Calu3 (cell line): ENCODE measurements around the gene OBSCN. TPM values are rescaled to one million over a fixed set of nuclear protein-coding genes. Genes with fewer than 3 reads are reported as not detected.
"Not testable (repeated sequence)": the region's sequence is repeated elsewhere in the genome, so short reads cannot be mapped to it uniquely, and the experiment has no call there.

Experiments
- BruUV-seq: library from RNA; stranded (reverse); fragments of 400-500 nt; replicated peaks from 2 replicates; lab custom pipeline; 2021; lab: Mats Ljungman, UMichigan
- CTCF ChIA-PET: fragments of 300-600 bp; sonication (Branson Sonifier 250); formaldehyde crosslinking; loops from one replicate; lab custom pipeline; 2022; ENCODE audit warnings: antibody characterized with exemption; lab: Charles Lee
- DNase-seq: peaks from one replicate; pipeline ENCODE4 v3.0.0; 2022
- H3K27ac Mint-ChIP-seq: one replicate; pipeline ENCODE4 v1.8.0; 2022; ENCODE audit warnings: mixed read lengths; ENCODE audit not compliant: unreplicated experiment
- H3K27me3 Mint-ChIP-seq: one replicate; pipeline ENCODE4 v1.8.0; 2022; ENCODE audit warnings: mixed read lengths; ENCODE audit not compliant: unreplicated experiment
- H3K36me3 Mint-ChIP-seq: one replicate; pipeline ENCODE4 v1.8.0; 2022; ENCODE audit warnings: mild to moderate bottlenecking, moderate library complexity, mixed read lengths; ENCODE audit not compliant: insufficient read depth, unreplicated experiment
- H3K4me1 Mint-ChIP-seq: one replicate; pipeline ENCODE4 v1.8.0; 2022; ENCODE audit warnings: mild to moderate bottlenecking, low read depth, mixed read lengths; ENCODE audit not compliant: unreplicated experiment
- H3K4me3 Mint-ChIP-seq: one replicate; pipeline ENCODE4 v1.8.0; 2022; ENCODE audit warnings: mild to moderate bottlenecking, low read depth, moderate library complexity, mixed read lengths; ENCODE audit not compliant: unreplicated experiment
- H3K9me3 Mint-ChIP-seq: one replicate; pipeline ENCODE4 v1.8.0; 2022; ENCODE audit warnings: low read depth, mixed read lengths; ENCODE audit not compliant: unreplicated experiment
- intact Hi-C: fragments of 100-400 bp; cut with micrococcal nuclease; formaldehyde crosslinking; loops from one replicate; pipeline ENCODE4 v1.10.0; 2022; ENCODE audit not compliant: unreplicated experiment
- total RNA-seq: library from RNA; stranded (reverse); gene quantifications from 2 replicates; pipeline ENCODE4 v1.2.3, GENCODE V29; 2022
- TF ChIP-seq, protein P1 (sequence below): fragments of 200-600 bp; IDR thresholded peaks from one replicate; pipeline ENCODE4 v1.8.0; 2022; ENCODE audit warnings: antibody characterized with exemption; ENCODE audit not compliant: unreplicated experiment

The OBSCN gene
- total RNA-seq, 1 experiment from 2014 or later = 19.5 TPM

- CTCF ChIA-PET = interaction anchor here (0.8 kb wide), 1 partner anchor 13 kb away, joined by 3 read pairs; no protein-coding TSS in a partner anchor
- no peaks in the 10 kb centered on the region for H3K27me3 Mint-ChIP-seq
- H3K4me3 Mint-ChIP-seq = no peak overlapping the region
- H3K9me3 Mint-ChIP-seq = no peaks in the 10 kb centered on the region
- no peaks in the 10 kb centered on the region for H3K4me1 Mint-ChIP-seq
- no TSS peak for BruUV-seq
- DNase-seq = no peak
- TF ChIP-seq, protein P1, sequence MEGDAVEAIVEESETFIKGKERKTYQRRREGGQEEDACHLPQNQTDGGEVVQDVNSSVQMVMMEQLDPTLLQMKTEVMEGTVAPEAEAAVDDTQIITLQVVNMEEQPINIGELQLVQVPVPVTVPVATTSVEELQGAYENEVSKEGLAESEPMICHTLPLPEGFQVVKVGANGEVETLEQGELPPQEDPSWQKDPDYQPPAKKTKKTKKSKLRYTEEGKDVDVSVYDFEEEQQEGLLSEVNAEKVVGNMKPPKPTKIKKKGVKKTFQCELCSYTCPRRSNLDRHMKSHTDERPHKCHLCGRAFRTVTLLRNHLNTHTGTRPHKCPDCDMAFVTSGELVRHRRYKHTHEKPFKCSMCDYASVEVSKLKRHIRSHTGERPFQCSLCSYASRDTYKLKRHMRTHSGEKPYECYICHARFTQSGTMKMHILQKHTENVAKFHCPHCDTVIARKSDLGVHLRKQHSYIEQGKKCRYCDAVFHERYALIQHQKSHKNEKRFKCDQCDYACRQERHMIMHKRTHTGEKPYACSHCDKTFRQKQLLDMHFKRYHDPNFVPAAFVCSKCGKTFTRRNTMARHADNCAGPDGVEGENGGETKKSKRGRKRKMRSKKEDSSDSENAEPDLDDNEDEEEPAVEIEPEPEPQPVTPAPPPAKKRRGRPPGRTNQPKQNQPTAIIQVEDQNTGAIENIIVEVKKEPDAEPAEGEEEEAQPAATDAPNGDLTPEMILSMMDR = no peak
- no peak overlapping the region for H3K27ac Mint-ChIP-seq
- intact Hi-C loops = no loop called here
- H3K36me3 Mint-ChIP-seq = no peaks in the 10 kb centered on the region
These were observed 61.0 kb downstream of the OBSCN start for GRCh38 chr1:228268881-228269265.

GRCh38 chr1:228269431-228269830 lies 61.6 kb downstream of the OBSCN start:
- H3K27me3 Mint-ChIP-seq, H3K9me3 Mint-ChIP-seq, H3K4me3 Mint-ChIP-seq, BruUV-seq, H3K4me1 Mint-ChIP-seq, intact Hi-C loops, H3K27ac Mint-ChIP-seq, H3K36me3 Mint-ChIP-seq, DNase-seq: not testable (repeated sequence)
- CTCF ChIA-PET = interaction anchor here (0.6 kb wide), 1 partner anchor 103 kb away, joined by 3 read pairs; no protein-coding TSS in a partner anchor

DNA sequence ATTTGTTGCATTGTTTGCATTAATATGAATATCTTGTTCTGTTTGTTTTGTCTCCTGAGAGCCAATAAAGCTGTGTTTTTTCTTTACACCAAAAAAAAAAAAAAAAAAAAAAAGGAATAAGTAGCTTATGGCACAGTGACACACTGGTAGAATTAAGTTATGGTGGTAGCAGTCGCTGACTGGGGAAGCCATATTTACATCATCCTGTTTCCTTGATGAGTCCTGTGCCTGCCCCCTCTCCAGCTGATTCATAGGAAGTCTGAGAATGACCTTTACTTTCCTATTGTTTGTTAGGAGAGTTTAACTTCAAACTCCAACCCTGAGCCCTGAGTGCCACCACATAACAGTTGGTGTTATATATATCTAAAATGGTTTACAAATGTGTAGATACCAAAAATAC lies 62.2 kb downstream of the OBSCN start:
- no peak overlapping the region for H3K27ac Mint-ChIP-seq
- DNase-seq = no peak
- TF ChIP-seq, protein P1 = no peak
- H3K9me3 Mint-ChIP-seq = no peaks in the 10 kb centered on the region
- no peak overlapping the region for H3K4me3 Mint-ChIP-seq
- no peaks in the 10 kb centered on the region for H3K36me3 Mint-ChIP-seq
- H3K4me1 Mint-ChIP-seq = no peaks in the 10 kb centered on the region
- no TSS peak for BruUV-seq
- CTCF ChIA-PET = interaction anchor here (0.6 kb wide), 1 partner anchor 103 kb away, joined by 3 read pairs; no protein-coding TSS in a partner anchor
- intact Hi-C loops = no loop called here
- no peaks in the 10 kb centered on the region for H3K27me3 Mint-ChIP-seq

DNA sequence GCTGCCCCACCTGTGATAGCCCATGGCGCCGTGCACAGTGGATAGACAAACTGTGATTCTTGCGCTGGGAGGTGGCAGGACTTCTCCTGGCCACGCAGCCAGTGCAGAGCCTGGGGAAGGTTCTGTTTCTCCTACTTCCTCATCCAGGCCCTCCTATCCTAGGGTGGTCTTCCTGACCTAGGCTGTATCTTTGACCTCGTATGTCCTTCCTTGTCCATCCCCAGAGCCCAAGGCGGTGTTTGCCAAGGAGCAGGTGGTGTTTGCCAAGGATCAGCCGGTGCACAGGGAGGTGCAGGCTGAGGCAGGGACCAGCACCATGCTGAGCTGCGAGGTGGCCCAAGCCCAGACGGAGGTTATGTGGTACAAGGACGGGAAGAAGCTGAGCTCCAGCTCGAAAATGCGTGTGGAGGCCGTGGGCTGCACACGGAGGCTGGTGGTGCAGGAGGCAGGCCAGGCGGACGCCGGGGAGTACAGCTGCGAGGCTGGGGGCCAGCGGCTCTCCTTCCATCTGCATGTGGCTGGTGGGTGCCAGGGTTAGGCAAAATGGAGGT lies 63.9 kb downstream of the OBSCN start:
- Mint-ChIP-seq H3K27ac (no peak overlapping the region), H3K9me3 (no peaks in the 10 kb centered on the region), H3K4me3 (no peak overlapping the region), H3K36me3 (no peaks in the 10 kb centered on the region), H3K27me3 (no peaks in the 10 kb centered on the region), H3K4me1 (no peaks in the 10 kb centered on the region)
- CTCF ChIA-PET = no interaction called here
- intact Hi-C loops = no loop called here
- no peak for DNase-seq
- no TSS peak for BruUV-seq
- TF ChIP-seq, protein P1 = no peak

- intact Hi-C loops = no loop called here
- H3K4me3 Mint-ChIP-seq = no peak overlapping the region
- CTCF ChIA-PET = no interaction called here
- no peak for DNase-seq
- no peak overlapping the region for H3K27ac Mint-ChIP-seq
- H3K27me3 Mint-ChIP-seq = no peaks in the 10 kb centered on the region
- no TSS peak for BruUV-seq
- no peaks in the 10 kb centered on the region for H3K36me3 Mint-ChIP-seq
- H3K9me3 Mint-ChIP-seq = no peaks in the 10 kb centered on the region
- TF ChIP-seq, protein P1 = no peak
- no peaks in the 10 kb centered on the region for H3K4me1 Mint-ChIP-seq
These were observed 64.5 kb downstream of the OBSCN start for GRCh38 chr1:228272331-228272791.
